Ovary (tissue), 9 donors: Measurements from ENCODE around the gene CNBD2. TPM values are rescaled to one million over a fixed set of nuclear protein-coding genes. Genes with fewer than 3 reads are reported as not detected.
"Not testable (repeated sequence)": the region's sequence is repeated elsewhere in the genome, so short reads cannot be mapped to it uniquely, and the experiment has no call there.

ENCODE experiments used
- DNase-seq, 5 donors: peaks; one replicate each; pipeline ENCODE4 v3.0.0-alpha.2; 2019 to 2020
- H3K27ac ChIP-seq, 2 donors: fragments of 200-600 bp; one replicate each; pipeline versions ENCODE4 v1.5.1 to v1.8.0; 2019 to 2022
- H3K27me3 ChIP-seq: fragments of 200-600 bp; one replicate; pipeline ENCODE4 v1.8.0; 2022
- H3K36me3 ChIP-seq: fragments of 200-600 bp; sonication (generic); one replicate; pipeline ENCODE4 v1.5.1; 2019
- H3K4me1 ChIP-seq: one replicate; pipeline ENCODE4 v1.8.1; 2013; ENCODE audit warnings: mild to moderate bottlenecking, moderate library complexity; ENCODE audit not compliant: insufficient read depth
- H3K4me3 ChIP-seq: fragments of 200-600 bp; sonication (generic); one replicate; pipeline ENCODE4 v1.5.1; 2017
- H3K9me3 ChIP-seq, 2 donors: fragments of 200-600 bp in 1 of 2; sonication (generic) in 1 of 2; one replicate each; pipeline versions ENCODE4 v1.5.1 to v1.8.1; 2013 to 2019; ENCODE audit warnings: mild to moderate bottlenecking in 1 of 2, moderate library complexity in 1 of 2
- EP300 ChIP-seq: sonication (generic); formaldehyde crosslinking; IDR thresholded peaks from one replicate; pipeline ENCODE4 v1.6.1; 2017; ENCODE audit warnings: antibody characterized with exemption
- POLR2A ChIP-seq: fragments of 450-650 bp; IDR thresholded peaks from one replicate; pipeline ENCODE4 v1.6.1; 2017; ENCODE audit warnings: antibody characterized with exemption, mild to moderate bottlenecking, moderate library complexity
- WGBS, 3 donors: extraction: QIAGEN DNeasy Blood & Tissue Kit in 1 of 3; methylation state at CpG; one replicate each; pipeline versions ENCODE4 v1.1.5 to v1.1.7; 2013 to 2017; 5-methylcytosine and 5-hydroxymethylcytosine counted together
- intact Hi-C, 4 donors: fragments of 100-400 bp; cut with DNase I; formaldehyde crosslinking; loops; one replicate each; pipeline versions ENCODE4 v1.11.0 to v1.15.1; 2022 to 2023
- polyA plus RNA-seq, 2 donors: library from polyadenylated mRNA; stranded (reverse); fragments of 200-250 nt in 1 of 2; fragments of 350-450 nt in 1 of 2; fragmentation: Illumina TruSeq in 1 of 2; extraction: RNeasy Lipid Tissue Mini Kit (QIAGEN cat#74804) in 1 of 2; gene quantifications; one replicate each; pipeline ENCODE4 v1.2.3, GENCODE V29; 2013 to 2014
- total RNA-seq, 7 donors: library from RNA; depleted of rRNA in 2 of 7; stranded (reverse); fragments of >200 nt in 2 of 7; fragmentation: NEBNext Ultra II Directional in 3 of 7; extraction: Animal tissue kit (Norgen Biotek cat#: 25700) in 3 of 7; gene quantifications; one replicate each; pipeline versions ENCODE4 v1.1.0 to v1.2.4, GENCODE V29; 2016 to 2023
- TF ChIP-seq, protein P1 (sequence below), 3 donors: fragments of 450-650 bp in 2 of 3; fragments of 200-600 bp in 1 of 3; IDR thresholded peaks; one replicate each; pipeline versions ENCODE4 v1.5.1 to v1.8.0; 2016 to 2022; ENCODE audit warnings: antibody characterized with exemption in 3 of 3, mild to moderate bottlenecking in 1 of 3
- donor health status: DM: no; HTN: no; CAD: no; lungs with moderate emphysema.
- donor health status: DM: no; HTN: no; CAD: no.
- donor health status: Bipolar disorder and iron deficiency.
- donor health status: DM: yes; HTN: yes; CAD: no.
- donor health status: DM: no; HTN: no; CAD: no.
- donor health status: DM: yes; HTN: yes; CAD: no.

Gene CNBD2
- total and polyA plus RNA-seq, 9 donors, result 2.4 to 8.7 (median 4.5) TPM

DNA sequence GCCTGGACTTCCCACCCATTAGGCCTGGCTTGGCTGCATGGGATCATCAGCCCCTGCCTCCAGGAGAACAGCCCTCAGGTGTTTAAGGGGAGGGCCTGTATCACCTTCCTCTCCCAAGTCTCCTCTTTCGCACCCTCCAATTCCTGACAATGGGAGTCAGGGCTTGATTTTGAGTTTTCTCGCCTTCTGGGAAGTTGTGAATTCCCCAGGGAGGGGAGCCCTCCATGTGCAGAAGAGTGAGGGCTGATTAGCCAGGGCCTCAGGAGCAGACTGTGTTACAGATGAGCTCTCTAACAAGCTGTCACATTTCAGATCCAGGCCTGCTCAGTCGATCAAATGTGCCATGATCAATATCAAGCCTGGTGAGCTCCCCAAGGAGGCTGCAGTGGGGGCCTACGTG is 42.4 kb downstream of the CNBD2 start:
- intact Hi-C loops, result no loop called here
- no peaks in the 10 kb centered on the region for H3K27me3 ChIP-seq
- H3K36me3 ChIP-seq, result no peaks in the 10 kb centered on the region
- WGBS, 3 donors, result 83 to 97% (median 88%) methylated on average over 4 of the region's 4 CpGs
- TF ChIP-seq EP300 (no peak), POLR2A (no peak)
- TF ChIP-seq, protein P1, sequence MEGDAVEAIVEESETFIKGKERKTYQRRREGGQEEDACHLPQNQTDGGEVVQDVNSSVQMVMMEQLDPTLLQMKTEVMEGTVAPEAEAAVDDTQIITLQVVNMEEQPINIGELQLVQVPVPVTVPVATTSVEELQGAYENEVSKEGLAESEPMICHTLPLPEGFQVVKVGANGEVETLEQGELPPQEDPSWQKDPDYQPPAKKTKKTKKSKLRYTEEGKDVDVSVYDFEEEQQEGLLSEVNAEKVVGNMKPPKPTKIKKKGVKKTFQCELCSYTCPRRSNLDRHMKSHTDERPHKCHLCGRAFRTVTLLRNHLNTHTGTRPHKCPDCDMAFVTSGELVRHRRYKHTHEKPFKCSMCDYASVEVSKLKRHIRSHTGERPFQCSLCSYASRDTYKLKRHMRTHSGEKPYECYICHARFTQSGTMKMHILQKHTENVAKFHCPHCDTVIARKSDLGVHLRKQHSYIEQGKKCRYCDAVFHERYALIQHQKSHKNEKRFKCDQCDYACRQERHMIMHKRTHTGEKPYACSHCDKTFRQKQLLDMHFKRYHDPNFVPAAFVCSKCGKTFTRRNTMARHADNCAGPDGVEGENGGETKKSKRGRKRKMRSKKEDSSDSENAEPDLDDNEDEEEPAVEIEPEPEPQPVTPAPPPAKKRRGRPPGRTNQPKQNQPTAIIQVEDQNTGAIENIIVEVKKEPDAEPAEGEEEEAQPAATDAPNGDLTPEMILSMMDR (IDR thresholded peaks at IDR 0.05), result no peak
- no peak overlapping the region for H3K4me3 ChIP-seq
- no peaks in the 10 kb centered on the region for H3K9me3 ChIP-seq
- no peaks in the 10 kb centered on the region for H3K4me1 ChIP-seq
- no peak for DNase-seq
- no peak overlapping the region for H3K27ac ChIP-seq

DNA sequence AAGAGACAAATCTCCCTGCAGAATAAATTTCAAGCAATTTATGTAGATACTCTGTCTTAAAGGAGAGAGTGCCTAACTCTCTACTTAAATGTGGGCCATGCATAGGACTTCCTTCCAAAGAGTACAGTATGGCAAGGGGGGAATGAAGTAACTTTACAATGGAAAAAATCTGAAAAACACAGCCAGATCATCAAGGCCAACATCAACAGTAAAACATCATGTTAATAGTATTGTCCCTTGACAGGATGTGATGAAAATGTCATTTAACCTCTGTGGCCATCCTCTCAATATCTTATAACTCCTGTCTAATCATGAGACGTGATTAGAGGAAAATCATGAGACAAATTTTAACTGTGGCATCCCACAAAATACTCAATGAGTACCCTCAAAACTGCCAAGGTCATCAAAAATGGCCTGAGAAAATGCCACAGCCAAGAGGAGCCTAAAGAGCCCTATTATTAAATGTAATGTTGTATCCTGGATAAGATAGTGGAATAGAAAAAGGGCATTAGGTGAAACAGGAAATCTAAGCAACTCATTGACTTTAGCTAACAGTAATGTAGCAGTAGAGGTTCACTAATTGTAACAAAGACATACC is 47.5 kb downstream of the CNBD2 start:
- no peaks in the 10 kb centered on the region for H3K27me3 ChIP-seq
- intact Hi-C loops, result no loop called here
- no peaks in the 10 kb centered on the region for H3K9me3 ChIP-seq
- WGBS, 3 donors, result 92 to 100% (median 97%) methylated on average over 1 of the region's 1 CpG
- peaks cover 12% of the 10 kb centered on the region for H3K4me1 ChIP-seq
- H3K4me3 ChIP-seq, result no peak overlapping the region
- no peak overlapping the region for H3K27ac ChIP-seq
- DNase-seq, result no peak
- no peaks in the 10 kb centered on the region for H3K36me3 ChIP-seq
- TF ChIP-seq EP300, result no peak
- no peak for TF ChIP-seq POLR2A
- TF ChIP-seq, protein P1 (IDR thresholded peaks at IDR 0.05), result no peak

DNA sequence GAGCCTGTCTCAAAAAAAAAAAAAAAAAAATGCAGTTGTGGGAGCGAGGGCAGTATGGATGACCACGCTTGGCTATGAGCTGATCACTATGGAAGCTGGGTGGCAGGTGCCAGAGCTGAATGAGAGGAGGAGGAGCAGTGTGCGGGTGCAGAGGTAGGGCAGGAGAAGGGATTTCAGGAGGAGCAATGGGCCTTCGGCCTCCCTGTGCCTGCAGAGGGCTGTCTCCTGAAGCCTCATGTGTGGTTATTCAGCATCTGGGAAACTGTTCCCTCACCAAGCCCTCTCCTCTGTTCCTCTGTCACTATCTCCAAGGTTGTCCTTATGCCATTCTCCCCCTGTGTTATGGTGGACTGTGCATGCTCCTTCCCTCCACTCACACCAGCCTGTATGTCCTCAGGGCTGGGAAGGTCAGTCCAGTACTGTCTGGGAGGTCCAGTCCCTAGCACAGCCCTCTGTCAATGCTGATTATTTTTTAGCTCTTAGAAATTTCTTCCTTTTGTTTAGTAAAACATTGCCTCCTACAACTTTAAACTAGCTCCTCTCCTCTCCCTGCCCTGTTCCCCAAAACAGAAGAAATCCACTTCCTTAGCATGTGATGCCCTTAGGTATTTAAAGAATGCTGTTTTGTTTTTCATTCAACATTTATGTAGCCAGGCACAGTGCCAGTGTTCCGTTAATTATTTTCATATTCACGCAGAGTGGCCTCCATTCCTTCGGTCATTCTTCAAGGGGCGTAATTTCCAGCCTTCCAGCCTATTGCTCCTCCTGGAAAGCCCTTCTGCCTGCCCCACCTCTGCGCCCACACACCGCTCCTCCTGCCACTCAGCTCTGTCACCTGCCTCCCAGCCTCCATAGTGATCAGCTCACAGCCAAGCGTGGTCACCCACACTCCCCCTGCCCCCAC is 48.9 kb downstream of the CNBD2 start:
- Histone ChIP-seq H3K36me3 (no peaks in the 10 kb centered on the region), H3K4me3 (no peak overlapping the region), H3K9me3 (no peaks in the 10 kb centered on the region), H3K27me3 (no peaks in the 10 kb centered on the region), H3K27ac (peak overlapping the region; percentile 35 to 38), H3K4me1 (peaks cover 12% of the 10 kb centered on the region)
- TF ChIP-seq, protein P1 (IDR thresholded peaks at IDR 0.05), result no peak
- TF ChIP-seq POLR2A (no peak), EP300 (no peak)
- peak; percentile 48 to 68 (median 56) for DNase-seq
- 25 to 36% (median 29%) methylated on average over 11 of the region's 11 CpGs for WGBS, 3 donors
- intact Hi-C loops, result no loop called here

DNA sequence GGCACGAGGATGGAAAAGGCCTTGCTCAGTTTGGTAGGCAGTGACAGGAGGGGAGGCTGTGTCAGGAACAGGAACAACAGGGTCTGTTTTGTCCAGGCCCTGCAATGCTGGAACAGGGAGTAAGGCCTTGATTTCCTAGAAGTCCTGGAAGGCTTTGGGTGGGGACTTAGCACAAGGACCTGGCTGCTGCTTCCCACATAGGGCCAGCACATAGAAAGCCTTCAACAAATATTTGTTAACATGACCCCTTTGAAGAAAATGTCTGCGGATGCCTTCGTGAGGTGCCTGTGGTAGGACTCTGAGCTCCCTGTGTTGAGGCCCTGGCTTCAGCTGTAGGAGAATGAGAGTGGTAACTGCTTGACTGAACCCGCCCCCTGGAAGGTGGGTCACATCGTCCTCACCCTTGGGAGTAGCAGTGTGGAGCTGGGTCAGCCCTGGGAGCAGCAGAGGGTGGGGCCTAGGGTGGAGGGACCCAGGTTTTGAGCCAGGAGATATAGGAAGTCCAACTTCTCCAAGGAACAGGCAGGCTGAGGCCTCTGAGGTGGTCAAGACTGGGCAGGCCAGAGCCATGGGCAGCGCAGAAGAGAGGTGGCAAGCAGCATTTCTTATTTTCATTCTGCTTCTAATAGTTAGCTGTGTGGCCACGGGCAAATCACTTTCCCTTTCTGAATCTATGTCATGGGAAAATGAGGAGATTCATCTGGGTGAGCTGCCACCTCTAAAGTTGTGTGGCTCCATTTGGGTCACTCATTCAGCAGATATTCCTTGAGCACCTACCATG is 50.0 kb downstream of the CNBD2 start:
- WGBS, 3 donors, result 74 to 85% (median 79%) methylated on average over 7 of the region's 7 CpGs
- H3K4me3 ChIP-seq, result no peak overlapping the region
- no peaks in the 10 kb centered on the region for H3K36me3 ChIP-seq
- TF ChIP-seq EP300, result no peak
- TF ChIP-seq POLR2A, result no peak
- TF ChIP-seq, protein P1 (IDR thresholded peaks at IDR 0.05), result no peak
- intact Hi-C loops, result no loop called here
- DNase-seq, result peak in 1 of 5 donors; percentile 38
- no peaks in the 10 kb centered on the region for H3K9me3 ChIP-seq
- peak overlapping the region; percentile 35 to 38 for H3K27ac ChIP-seq
- H3K27me3 ChIP-seq, result no peaks in the 10 kb centered on the region
- peaks cover 12% of the 10 kb centered on the region for H3K4me1 ChIP-seq

DNA sequence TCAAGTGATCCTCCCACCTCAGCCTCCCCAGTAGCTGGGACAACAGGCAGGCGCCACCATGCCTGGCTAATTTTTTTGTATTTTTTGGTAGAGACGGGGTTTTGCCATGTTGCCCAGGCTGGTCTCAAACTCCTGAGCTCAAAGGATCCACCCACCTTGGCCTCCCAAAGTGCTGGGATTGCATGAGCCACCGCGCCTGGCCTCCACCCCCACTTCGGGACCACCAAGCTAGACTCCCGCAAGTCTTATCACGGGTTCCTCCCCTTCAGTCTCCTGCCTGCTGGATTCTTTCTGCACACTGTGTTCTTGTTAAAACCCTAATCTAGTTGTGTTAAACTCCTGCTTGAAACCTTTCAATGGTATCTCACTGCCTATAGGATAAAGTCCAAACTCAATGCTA is 57.7 kb downstream of the CNBD2 start:
- H3K4me1 ChIP-seq, H3K4me3 ChIP-seq, H3K27ac ChIP-seq, H3K9me3 ChIP-seq, intact Hi-C loops, H3K36me3 ChIP-seq, H3K27me3 ChIP-seq: not testable (repeated sequence)
- WGBS, 3 donors, result 29 to 31% (median 30%) methylated on average over 7 of the region's 7 CpGs
- peak in 1 of 5 donors; percentile 44 for DNase-seq
